Measurements from ENCODE around the gene TNFRSF14.

- no peak for TF ChIP-seq CTCF (IDR thresholded peaks at IDR 0.05 in 2 of 3, conservative IDR thresholded peaks at IDR 0.05 in 1 of 3; ENCODE audit: insufficient read depth in 2 of 3, low read depth in 1 of 3, low read length in 3 of 3)
- no peak for TF ChIP-seq YY1 (IDR thresholded peaks at IDR 0.05; ENCODE audit: borderline replicate concordance in 1 of 3, control insufficient read depth in 1 of 3, extremely low read depth in 1 of 3, insufficient read depth in 3 of 3, insufficient read length in 1 of 3, insufficient replicate concordance in 2 of 3, low read depth in 1 of 3, low read length in 2 of 3)
Measured at GRCh38 chr1:2583331-2583791, 27.2 kb downstream of the TNFRSF14 start.
